Right lobe of liver (tissue), 6 donors: ENCODE data around the gene MAPK1. TPM values are rescaled to one million over a fixed set of nuclear protein-coding genes. Genes with fewer than 3 reads are reported as not detected.

Experiments used
- ATAC-seq, 4 donors: fragments of 200-7000 bp; cut with Tn5 transposase; one replicate each; pipeline ENCODE4 v1.9.1; 2020; ENCODE audit warnings: mild to moderate bottlenecking in 4 of 4, moderate library complexity in 4 of 4
- DNase-seq, 3 donors: peaks; one replicate each; pipeline ENCODE4 v3.0.0-alpha.2; 2020
- H3K27ac ChIP-seq, 3 donors: fragments of 200-600 bp; one replicate each; pipeline ENCODE4 v1.8.0; 2022
- H3K27me3 ChIP-seq, 2 donors: fragments of 200-600 bp; one replicate each; pipeline ENCODE4 v1.8.0; 2022
- H3K36me3 ChIP-seq, 4 donors: fragments of 200-600 bp; sonication (generic) in 1 of 4; one replicate each; pipeline versions ENCODE4 v1.5.1 to v1.8.0; 2017 to 2022; ENCODE audit warnings: control low read depth in 1 of 4
- H3K4me1 ChIP-seq, 4 donors: fragments of 200-600 bp; sonication (generic) in 1 of 4; one replicate each; pipeline versions ENCODE4 v1.5.1 to v1.8.0; 2017 to 2022; ENCODE audit warnings: control low read depth in 1 of 4
- H3K4me3 ChIP-seq, 3 donors: fragments of 200-600 bp; one replicate each; pipeline ENCODE4 v1.8.0; 2022
- H3K9me3 ChIP-seq, 4 donors: fragments of 200-600 bp; sonication (generic) in 1 of 4; one replicate each; pipeline versions ENCODE4 v1.5.1 to v1.8.0; 2017 to 2022; ENCODE audit warnings: control low read depth in 1 of 4
- CTCF ChIP-seq, 4 donors: fragments of 200-600 bp in 3 of 4; fragments of 450-650 bp in 1 of 4; IDR thresholded peaks; one replicate each; pipeline versions ENCODE4 v1.5.1 to v1.8.0; 2016 to 2022; ENCODE audit warnings: antibody characterized with exemption in 4 of 4, mild to moderate bottlenecking in 2 of 4
- POLR2A ChIP-seq: fragments of 450-650 bp; IDR thresholded peaks from one replicate; pipeline ENCODE4 v1.6.1; 2017; ENCODE audit warnings: antibody characterized with exemption, mild to moderate bottlenecking
- WGBS: methylation state at CpG from one replicate; pipeline ENCODE4 v1.1.6; 2018; ENCODE audit warnings: low coverage, low lambda C conversion rate; ENCODE audit not compliant: insufficient coverage; ENCODE audit errors: missing lambda C conversion rate; 5-methylcytosine and 5-hydroxymethylcytosine counted together
- intact Hi-C, 2 donors: fragments of 100-400 bp; cut with DNase I; formaldehyde crosslinking; loops; one replicate each; pipeline versions ENCODE4 v1.11.2 to v1.14.1; 2022
- total RNA-seq, 6 experiments: library from RNA; depleted of rRNA in 2 of 6; stranded (reverse); fragments of >200 nt in 2 of 6; fragmentation: NEBNext Ultra II Directional in 3 of 6; extraction: Animal tissue kit (Norgen Biotek cat#: 25700) in 3 of 6; gene quantifications; one replicate each; pipeline versions ENCODE4 v1.1.0 to v1.2.4, GENCODE V29; 2016 to 2023
- donor health status: DM: no; HTN: yes; CAD: no.
- donor health status: DM: no; HTN: no; CAD: no.
- donor health status: DM: no; HTN: no; CAD: no.
- donor health status: DM: no; HTN: yes; CAD: no.
- donor health status: DM: no; HTN: yes; CAD: no.

The MAPK1 gene
- total RNA-seq, 6 experiments from 2014 or later: 43.4 to 75.0 (median 59.5) TPM

- no peaks in the 10 kb centered on the region for H3K4me1 ChIP-seq
- 89% methylated on average over 1 of the region's 1 CpG for WGBS
- no peak for DNase-seq
These were observed 21.6 kb downstream of the MAPK1 start for GRCh38 chr22:21845558-21846453.

GRCh38 chr22:21842946-21843345 lies 24.5 kb downstream of the MAPK1 start:
- Histone ChIP-seq H3K4me3 (no peak overlapping the region), H3K4me1 (no peaks in the 10 kb centered on the region), H3K27me3 (no peaks in the 10 kb centered on the region), H3K27ac (no peak overlapping the region), H3K9me3 (no peaks in the 10 kb centered on the region), H3K36me3 (no peaks in the 10 kb centered on the region)
- ATAC-seq (no peak), DNase-seq (no peak)
- no peak for TF ChIP-seq POLR2A
- no peak for TF ChIP-seq CTCF (IDR thresholded peaks at IDR 0.05)
- intact Hi-C loops: no loop called here
- 76% methylated on average over 6 of the region's 6 CpGs for WGBS

More at GRCh38 chr22:21845558-21846453, 21.6 kb downstream of the MAPK1 start:
- TF ChIP-seq CTCF (IDR thresholded peaks at IDR 0.05) (no peak), POLR2A (no peak)
- Histone ChIP-seq H3K27ac (no peak overlapping the region), H3K27me3 (no peaks in the 10 kb centered on the region), H3K4me3 (no peak overlapping the region), H3K36me3 (no peaks in the 10 kb centered on the region), H3K9me3 (no peaks in the 10 kb centered on the region)
- no peak for ATAC-seq
- intact Hi-C loops: no loop called here

- Histone ChIP-seq H3K4me1 (peaks cover 0 to 12% (median 0%) of the 10 kb centered on the region in 4 donors), H3K36me3 (no peaks in the 10 kb centered on the region), H3K27me3 (no peaks in the 10 kb centered on the region), H3K4me3 (no peak overlapping the region), H3K9me3 (no peaks in the 10 kb centered on the region), H3K27ac (no peak overlapping the region)
- DNase-seq: no peak
- ATAC-seq: no peak
- 100% methylated on average over 2 of the region's 2 CpGs for WGBS
- TF ChIP-seq CTCF (IDR thresholded peaks at IDR 0.05) (no peak), POLR2A (no peak)
- intact Hi-C loops: no loop called here
These were observed 26.0 kb downstream of the MAPK1 start for GRCh38 chr22:21841422-21841821.

GRCh38 chr22:21840236-21840823 lies 27.1 kb downstream of the MAPK1 start:
- Histone ChIP-seq H3K27ac (no peak overlapping the region), H3K9me3 (no peaks in the 10 kb centered on the region), H3K4me3 (no peak overlapping the region), H3K4me1 (peaks cover 0 to 12% (median 0%) of the 10 kb centered on the region in 4 donors), H3K36me3 (no peaks in the 10 kb centered on the region), H3K27me3 (no peaks in the 10 kb centered on the region)
- TF ChIP-seq POLR2A (no peak), CTCF (IDR thresholded peaks at IDR 0.05) (no peak)
- no peak for ATAC-seq
- intact Hi-C loops: no loop called here
- 93% methylated on average over 8 of the region's 8 CpGs for WGBS
- no peak for DNase-seq
